Measurements from ENCODE around the gene FLT4.
A peak's percentile ranks its signal among the peaks of the same experiment; 100 is the strongest.

FLT4 gene

DNA sequence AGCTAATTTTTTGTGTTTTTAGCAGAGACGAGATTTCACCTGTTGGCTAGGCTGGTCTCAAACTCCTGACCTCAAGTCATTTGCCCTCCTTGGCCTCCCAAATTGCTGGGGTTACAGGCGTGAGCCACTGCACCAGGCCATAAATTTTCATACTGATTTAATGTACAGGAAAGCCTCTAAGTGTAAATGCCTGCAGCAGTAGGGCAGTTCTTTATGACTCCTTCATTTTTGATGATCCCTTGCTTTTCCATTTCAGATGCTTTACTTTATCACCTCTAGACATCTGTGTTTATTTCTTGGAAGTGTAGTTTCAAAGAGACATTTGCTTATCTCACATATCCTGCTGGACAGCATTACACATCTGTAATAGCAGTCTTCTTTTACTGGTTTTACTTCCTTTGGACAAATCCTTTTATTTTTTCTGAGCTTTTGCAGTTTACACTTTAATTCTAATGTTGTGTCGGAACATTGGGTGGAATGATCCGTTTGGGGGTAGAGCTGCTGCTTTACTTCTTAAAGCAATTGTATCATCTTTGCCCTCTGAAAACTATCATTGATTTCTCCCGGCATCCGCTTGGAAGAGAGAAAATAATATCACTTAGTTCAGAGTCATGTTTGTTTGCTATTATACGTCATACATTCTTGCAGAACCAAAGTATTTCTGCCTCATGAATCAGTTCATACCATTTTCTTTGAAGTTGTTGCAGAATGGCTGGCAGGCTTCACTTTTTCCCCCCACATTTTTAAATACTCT, 94.1 kb downstream of the FLT4 start:
- H3K4me3 ChIP-seq (ENCODE audit: control insufficient read depth, low read depth, low read length): no peak overlapping the region
- TF ChIP-seq, protein P1, sequence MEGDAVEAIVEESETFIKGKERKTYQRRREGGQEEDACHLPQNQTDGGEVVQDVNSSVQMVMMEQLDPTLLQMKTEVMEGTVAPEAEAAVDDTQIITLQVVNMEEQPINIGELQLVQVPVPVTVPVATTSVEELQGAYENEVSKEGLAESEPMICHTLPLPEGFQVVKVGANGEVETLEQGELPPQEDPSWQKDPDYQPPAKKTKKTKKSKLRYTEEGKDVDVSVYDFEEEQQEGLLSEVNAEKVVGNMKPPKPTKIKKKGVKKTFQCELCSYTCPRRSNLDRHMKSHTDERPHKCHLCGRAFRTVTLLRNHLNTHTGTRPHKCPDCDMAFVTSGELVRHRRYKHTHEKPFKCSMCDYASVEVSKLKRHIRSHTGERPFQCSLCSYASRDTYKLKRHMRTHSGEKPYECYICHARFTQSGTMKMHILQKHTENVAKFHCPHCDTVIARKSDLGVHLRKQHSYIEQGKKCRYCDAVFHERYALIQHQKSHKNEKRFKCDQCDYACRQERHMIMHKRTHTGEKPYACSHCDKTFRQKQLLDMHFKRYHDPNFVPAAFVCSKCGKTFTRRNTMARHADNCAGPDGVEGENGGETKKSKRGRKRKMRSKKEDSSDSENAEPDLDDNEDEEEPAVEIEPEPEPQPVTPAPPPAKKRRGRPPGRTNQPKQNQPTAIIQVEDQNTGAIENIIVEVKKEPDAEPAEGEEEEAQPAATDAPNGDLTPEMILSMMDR (conservative IDR thresholded peaks at IDR 0.05; ENCODE audit: control insufficient read depth, insufficient read depth, low read depth, low read length): no peak
- peak; percentile 30 for DNase-seq (ENCODE audit: low read depth)

DNA sequence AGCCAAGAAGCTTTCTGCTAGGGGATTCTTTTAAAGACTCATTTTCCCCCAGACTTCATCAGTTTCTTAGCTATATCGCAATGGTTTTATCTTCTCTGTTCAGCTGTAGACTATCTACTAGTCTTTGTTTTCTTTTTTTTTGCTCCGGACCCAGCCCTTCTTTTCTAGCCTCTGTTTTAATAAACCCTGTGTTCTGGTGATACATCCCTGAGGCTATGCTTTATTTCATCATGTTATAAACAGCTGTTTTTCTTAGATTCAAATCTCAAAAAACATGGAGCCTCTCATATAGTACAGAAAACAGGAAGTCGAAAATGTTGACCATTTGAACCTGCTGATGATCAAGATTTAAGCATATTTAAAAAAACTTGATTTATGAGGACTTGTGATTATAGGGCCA, 95.9 kb downstream of the FLT4 start:
- TF ChIP-seq, protein P1 (conservative IDR thresholded peaks at IDR 0.05; ENCODE audit: control insufficient read depth, insufficient read depth, low read depth, low read length): no peak
- no peak overlapping the region for H3K4me3 ChIP-seq (ENCODE audit: control insufficient read depth, low read depth, low read length)
- no peak for DNase-seq (ENCODE audit: low read depth)
